K562 (cell line): ENCODE measurements around the gene ARHGEF10L.

Experiments
- FOS ChIP-seq: IDR thresholded peaks from 3 replicates; pipeline ENCODE4 v1.6.1; 2011; ENCODE audit not compliant: insufficient read length; ENCODE audit errors: extremely low read depth
- KDM4B ChIP-seq, 2 experiments: fragments of 450-650 bp in 1 of 2; sonication (generic) in 1 of 2; IDR thresholded peaks; 2 replicates each; pipeline ENCODE4 v1.6.1; 2016 to 2017; ENCODE audit warnings: borderline replicate concordance in 2 of 2, antibody characterized with exemption in 1 of 2, low read depth in 1 of 2, mild to moderate bottlenecking in 1 of 2
- POLR2A ChIP-seq: fragments of 450-650 bp; conservative IDR thresholded peaks from 2 replicates; pipeline ENCODE4 v1.6.1; 2016
- SMAD1 ChIP-seq: fragments of 150-350 bp; IDR thresholded peaks from 2 replicates; pipeline ENCODE4 v1.6.1; 2014; ENCODE audit warnings: low read length, low read depth; ENCODE audit not compliant: partially characterized antibody
- TF ChIP-seq, protein P1 (sequence below): fragments of 450-650 bp; IDR thresholded peaks from 2 replicates; pipeline ENCODE4 v1.6.1; 2016; ENCODE audit warnings: antibody characterized with exemption
- TF ChIP-seq, protein P2 (sequence below), 2 experiments: fragments of 150-350 bp in 1 of 2; IDR thresholded peaks; 2 replicates each; pipeline ENCODE4 v1.6.1; 2012 to 2016; ENCODE audit warnings: low read depth in 2 of 2, low read length in 2 of 2, mild to moderate bottlenecking in 1 of 2, moderate library complexity in 1 of 2
- TF ChIP-seq, protein P3 (sequence below): fragments of 450-650 bp; IDR thresholded peaks from 2 replicates; pipeline ENCODE4 v1.6.1; 2018; ENCODE audit not compliant: partially characterized antibody

DNA sequence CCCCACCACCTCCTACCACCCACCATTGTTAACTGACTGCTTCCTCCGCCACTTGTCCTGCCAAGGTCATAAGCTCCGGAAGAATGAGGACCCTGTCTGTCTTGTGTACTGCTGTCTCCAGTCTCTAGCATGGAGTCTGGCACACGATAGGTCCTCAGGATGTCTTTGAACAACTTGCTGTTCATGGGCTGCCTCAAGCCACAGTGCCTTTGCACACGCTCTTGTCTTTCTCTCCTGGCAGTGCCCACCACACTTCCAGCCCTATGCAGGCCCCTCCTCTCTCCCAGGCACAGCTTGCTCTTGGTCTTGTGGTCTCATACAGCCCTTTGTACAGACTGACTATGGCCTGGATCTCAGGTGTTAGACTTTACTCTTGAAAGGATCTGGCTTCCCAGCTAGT is 97.6 kb downstream of the ARHGEF10L start:
- TF ChIP-seq, protein P1, sequence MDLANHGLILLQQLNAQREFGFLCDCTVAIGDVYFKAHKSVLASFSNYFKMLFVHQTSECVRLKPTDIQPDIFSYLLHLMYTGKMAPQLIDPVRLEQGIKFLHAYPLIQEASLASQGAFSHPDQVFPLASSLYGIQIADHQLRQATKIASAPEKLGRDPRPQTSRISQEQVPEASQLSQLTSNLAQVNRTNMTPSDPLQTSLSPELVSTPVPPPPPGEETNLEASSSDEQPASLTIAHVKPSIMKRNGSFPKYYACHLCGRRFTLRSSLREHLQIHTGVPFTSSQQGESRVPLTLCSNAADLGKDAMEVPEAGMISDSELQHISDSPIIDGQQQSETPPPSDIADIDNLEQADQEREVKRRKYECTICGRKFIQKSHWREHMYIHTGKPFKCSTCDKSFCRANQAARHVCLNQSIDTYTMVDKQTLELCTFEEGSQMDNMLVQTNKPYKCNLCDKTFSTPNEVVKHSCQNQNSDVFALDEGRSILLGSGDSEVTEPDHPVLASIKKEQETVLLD, result no peak
- no peak for TF ChIP-seq KDM4B (IDR thresholded peaks at IDR 0.05; ENCODE audit: borderline replicate concordance in 2 of 2, low read depth in 1 of 2)
- TF ChIP-seq POLR2A, result no peak
- TF ChIP-seq, protein P2, sequence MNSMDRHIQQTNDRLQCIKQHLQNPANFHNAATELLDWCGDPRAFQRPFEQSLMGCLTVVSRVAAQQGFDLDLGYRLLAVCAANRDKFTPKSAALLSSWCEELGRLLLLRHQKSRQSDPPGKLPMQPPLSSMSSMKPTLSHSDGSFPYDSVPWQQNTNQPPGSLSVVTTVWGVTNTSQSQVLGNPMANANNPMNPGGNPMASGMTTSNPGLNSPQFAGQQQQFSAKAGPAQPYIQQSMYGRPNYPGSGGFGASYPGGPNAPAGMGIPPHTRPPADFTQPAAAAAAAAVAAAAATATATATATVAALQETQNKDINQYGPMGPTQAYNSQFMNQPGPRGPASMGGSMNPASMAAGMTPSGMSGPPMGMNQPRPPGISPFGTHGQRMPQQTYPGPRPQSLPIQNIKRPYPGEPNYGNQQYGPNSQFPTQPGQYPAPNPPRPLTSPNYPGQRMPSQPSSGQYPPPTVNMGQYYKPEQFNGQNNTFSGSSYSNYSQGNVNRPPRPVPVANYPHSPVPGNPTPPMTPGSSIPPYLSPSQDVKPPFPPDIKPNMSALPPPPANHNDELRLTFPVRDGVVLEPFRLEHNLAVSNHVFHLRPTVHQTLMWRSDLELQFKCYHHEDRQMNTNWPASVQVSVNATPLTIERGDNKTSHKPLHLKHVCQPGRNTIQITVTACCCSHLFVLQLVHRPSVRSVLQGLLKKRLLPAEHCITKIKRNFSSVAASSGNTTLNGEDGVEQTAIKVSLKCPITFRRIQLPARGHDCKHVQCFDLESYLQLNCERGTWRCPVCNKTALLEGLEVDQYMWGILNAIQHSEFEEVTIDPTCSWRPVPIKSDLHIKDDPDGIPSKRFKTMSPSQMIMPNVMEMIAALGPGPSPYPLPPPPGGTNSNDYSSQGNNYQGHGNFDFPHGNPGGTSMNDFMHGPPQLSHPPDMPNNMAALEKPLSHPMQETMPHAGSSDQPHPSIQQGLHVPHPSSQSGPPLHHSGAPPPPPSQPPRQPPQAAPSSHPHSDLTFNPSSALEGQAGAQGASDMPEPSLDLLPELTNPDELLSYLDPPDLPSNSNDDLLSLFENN (IDR thresholded peaks at IDR 0.05; ENCODE audit: low read depth in 2 of 2, low read length in 2 of 2), result no peak
- TF ChIP-seq, protein P3, sequence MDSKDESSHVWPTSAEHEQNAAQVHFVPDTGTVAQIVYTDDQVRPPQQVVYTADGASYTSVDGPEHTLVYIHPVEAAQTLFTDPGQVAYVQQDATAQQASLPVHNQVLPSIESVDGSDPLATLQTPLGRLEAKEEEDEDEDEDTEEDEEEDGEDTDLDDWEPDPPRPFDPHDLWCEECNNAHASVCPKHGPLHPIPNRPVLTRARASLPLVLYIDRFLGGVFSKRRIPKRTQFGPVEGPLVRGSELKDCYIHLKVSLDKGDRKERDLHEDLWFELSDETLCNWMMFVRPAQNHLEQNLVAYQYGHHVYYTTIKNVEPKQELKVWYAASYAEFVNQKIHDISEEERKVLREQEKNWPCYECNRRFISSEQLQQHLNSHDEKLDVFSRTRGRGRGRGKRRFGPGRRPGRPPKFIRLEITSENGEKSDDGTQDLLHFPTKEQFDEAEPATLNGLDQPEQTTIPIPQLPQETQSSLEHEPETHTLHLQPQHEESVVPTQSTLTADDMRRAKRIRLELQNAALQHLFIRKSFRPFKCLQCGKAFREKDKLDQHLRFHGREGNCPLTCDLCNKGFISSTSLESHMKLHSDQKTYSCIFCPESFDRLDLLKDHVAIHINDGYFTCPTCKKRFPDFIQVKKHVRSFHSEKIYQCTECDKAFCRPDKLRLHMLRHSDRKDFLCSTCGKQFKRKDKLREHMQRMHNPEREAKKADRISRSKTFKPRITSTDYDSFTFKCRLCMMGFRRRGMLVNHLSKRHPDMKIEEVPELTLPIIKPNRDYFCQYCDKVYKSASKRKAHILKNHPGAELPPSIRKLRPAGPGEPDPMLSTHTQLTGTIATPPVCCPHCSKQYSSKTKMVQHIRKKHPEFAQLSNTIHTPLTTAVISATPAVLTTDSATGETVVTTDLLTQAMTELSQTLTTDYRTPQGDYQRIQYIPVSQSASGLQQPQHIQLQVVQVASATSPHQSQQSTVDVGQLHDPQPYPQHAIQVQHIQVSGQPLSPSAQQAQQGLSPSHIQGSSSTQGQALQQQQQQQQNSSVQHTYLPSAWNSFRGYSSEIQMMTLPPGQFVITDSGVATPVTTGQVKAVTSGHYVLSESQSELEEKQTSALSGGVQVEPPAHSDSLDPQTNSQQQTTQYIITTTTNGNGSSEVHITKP, result no peak
- TF ChIP-seq FOS, result no peak
- TF ChIP-seq SMAD1, result no peak
